Fibroblast of pulmonary artery (primary cell): ENCODE data around the gene FRRS1.

Experiments used
- DNase-seq: peaks from one replicate; pipeline ENCODE4 v3.0.0-alpha.2; 2010; ENCODE audit warnings: low read depth
- H3K4me3 ChIP-seq: replicated peaks from 2 replicates; pipeline ENCODE4 v1.5.1; 2011; ENCODE audit warnings: low read depth, mild to moderate bottlenecking, control low read depth, low read length, moderate library complexity
- CTCF ChIP-seq: IDR thresholded peaks from 2 replicates; pipeline ENCODE4 v1.5.1; 2011; ENCODE audit warnings: mild to moderate bottlenecking, control low read depth, low read length, inconsistent platforms; ENCODE audit errors: missing control alignments

FRRS1 gene

GRCh38 chr1:99756598-99756997 is 9.8 kb downstream of the FRRS1 start:
- peak; percentile 52 for DNase-seq
- TF ChIP-seq CTCF: no peak
- no peak overlapping the region for H3K4me3 ChIP-seq

GRCh38 chr1:99755664-99756063 is 10.8 kb downstream of the FRRS1 start:
- H3K4me3 ChIP-seq: no peak overlapping the region
- TF ChIP-seq CTCF: no peak
- DNase-seq: no peak

GRCh38 chr1:99754697-99755096 is 11.7 kb downstream of the FRRS1 start:
- no peak for TF ChIP-seq CTCF
- H3K4me3 ChIP-seq: no peak overlapping the region
- no peak for DNase-seq

GRCh38 chr1:99754055-99754626 is 12.3 kb downstream of the FRRS1 start:
- H3K4me3 ChIP-seq: no peak overlapping the region
- TF ChIP-seq CTCF: no peak
- DNase-seq: no peak

- no peak for DNase-seq
- H3K4me3 ChIP-seq: no peak overlapping the region
- no peak for TF ChIP-seq CTCF
Observed at GRCh38 chr1:99751877-99752504, 14.4 kb downstream of the FRRS1 start.

- H3K4me3 ChIP-seq: no peak overlapping the region
- no peak for TF ChIP-seq CTCF
- no peak for DNase-seq
Observed at GRCh38 chr1:99749504-99750347, 16.7 kb downstream of the FRRS1 start.
